HG03139 (cell line): ENCODE results near the gene STX5.
"Not testable (repeated sequence)": the region's sequence is repeated elsewhere in the genome, so short reads cannot be mapped to it uniquely, and the experiment has no call there.

Source experiments
- ATAC-seq: cut with Tn5 transposase; IDR thresholded peaks from one replicate; pipeline ENCODE4 v1.9.1; 2021; ENCODE audit not compliant: unreplicated experiment

Gene STX5

GRCh38 chr11:62854013-62854824 is 22.4 kb upstream of the STX5 start:
- no peak for ATAC-seq

- ATAC-seq: no peak
These were observed 21.6 kb upstream of the STX5 start for GRCh38 chr11:62853279-62853965.

GRCh38 chr11:62852523-62853188 is 20.8 kb upstream of the STX5 start:
- ATAC-seq: no peak

- ATAC-seq: no peak
These were observed 20.1 kb upstream of the STX5 start for GRCh38 chr11:62851807-62852522.

GRCh38 chr11:62850911-62851806 is 19.3 kb upstream of the STX5 start:
- no peak for ATAC-seq

GRCh38 chr11:62847767-62848314 is 16.0 kb upstream of the STX5 start:
- no peak for ATAC-seq

GRCh38 chr11:62846177-62846576 is 14.3 kb upstream of the STX5 start:
- no peak for ATAC-seq

- ATAC-seq: no peak
These were observed 12.3 kb upstream of the STX5 start for GRCh38 chr11:62844154-62844553.

GRCh38 chr11:62843466-62843865 is 11.6 kb upstream of the STX5 start:
- ATAC-seq: no peak

GRCh38 chr11:62842891-62843290 is 11.0 kb upstream of the STX5 start:
- ATAC-seq: not testable (repeated sequence)

- ATAC-seq: no peak
These were observed 10.4 kb upstream of the STX5 start for GRCh38 chr11:62842171-62842741.

- peak; percentile 49 for ATAC-seq
These were observed 9.7 kb upstream of the STX5 start for GRCh38 chr11:62841361-62842170.

GRCh38 chr11:62840721-62841360 is 9.0 kb upstream of the STX5 start:
- not testable (repeated sequence) for ATAC-seq

- ATAC-seq: no peak
These were observed 7.4 kb upstream of the STX5 start, which contains the start of gene WDR74 for GRCh38 chr11:62839050-62839945. TSS of gene WDR74 (minus strand) at chr11:62839590. CDS start at chr11:62839570, 20 bp downstream.

GRCh38 chr11:62835336-62835735 is 3.5 kb upstream of the STX5 start:
- no peak for ATAC-seq

GRCh38 chr11:62832336-62833234 is 734 bp upstream of the STX5 start, which contains the start of gene TEX54:
TSS of gene TEX54 (minus strand) at chr11:62832841.
- ATAC-seq: no peak
